SHP77 (cell line): ENCODE results near the gene BCL3.
"Not testable (repeated sequence)": the region's sequence is repeated elsewhere in the genome, so short reads cannot be mapped to it uniquely, and the experiment has no call there.

Source experiments
- DNase-seq, 2 experiments: peaks; one replicate each; lab custom pipeline; 2025; lab: John Stamatoyannopoulos, UW

The BCL3 gene

GRCh38 chr19:44759083-44759804 is 10.7 kb downstream of the BCL3 start:
- no peak for DNase-seq

DNA sequence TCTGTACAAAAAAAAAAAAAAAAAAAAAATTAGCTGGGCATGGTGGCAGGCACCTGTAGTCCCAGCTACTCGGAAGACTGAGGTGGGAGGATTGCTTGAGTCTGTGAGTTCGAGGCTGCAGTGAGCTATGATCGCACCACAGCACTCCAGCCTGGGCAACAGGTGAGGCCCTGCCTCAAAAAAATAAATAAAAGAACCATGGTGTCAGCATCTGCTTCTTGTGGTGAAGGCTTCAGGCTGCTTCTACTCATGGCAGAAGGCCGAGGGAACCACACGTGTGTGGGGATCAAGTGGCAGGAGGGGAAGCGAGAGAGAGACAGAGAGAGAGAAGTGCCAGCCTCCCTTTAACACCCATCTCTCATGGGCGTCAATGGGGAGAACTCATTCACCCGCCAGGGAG is 13.5 kb downstream of the BCL3 start:
- no peak for DNase-seq

- no peak for DNase-seq
Measured at GRCh38 chr19:44765033-44765948, 16.8 kb downstream of the BCL3 start.

DNA sequence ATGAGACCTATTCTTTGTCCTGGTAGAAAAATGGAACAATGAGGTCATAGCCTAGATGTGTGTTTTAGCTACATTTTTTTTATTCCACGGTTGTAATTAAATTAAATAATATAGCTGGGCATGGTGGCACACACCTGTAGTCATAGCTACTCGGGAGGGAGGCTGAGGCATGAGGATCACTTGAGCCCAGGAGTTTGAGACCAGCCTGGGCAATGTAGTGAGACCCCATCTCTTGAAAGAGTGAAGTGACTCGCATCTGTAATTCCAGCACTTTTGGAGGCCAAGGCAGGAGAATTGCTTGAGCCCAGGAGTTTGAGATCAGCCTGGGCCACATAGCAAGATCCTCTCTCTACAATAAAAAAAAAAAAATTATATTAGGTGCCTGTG is 17.4 kb downstream of the BCL3 start:
- no peak for DNase-seq

GRCh38 chr19:44767295-44768180 is 19.0 kb downstream of the BCL3 start:
- DNase-seq = no peak

- DNase-seq = peak; percentile 91 to 94
Measured at GRCh38 chr19:44770550-44771257, 22.2 kb downstream of the BCL3 start.

DNA sequence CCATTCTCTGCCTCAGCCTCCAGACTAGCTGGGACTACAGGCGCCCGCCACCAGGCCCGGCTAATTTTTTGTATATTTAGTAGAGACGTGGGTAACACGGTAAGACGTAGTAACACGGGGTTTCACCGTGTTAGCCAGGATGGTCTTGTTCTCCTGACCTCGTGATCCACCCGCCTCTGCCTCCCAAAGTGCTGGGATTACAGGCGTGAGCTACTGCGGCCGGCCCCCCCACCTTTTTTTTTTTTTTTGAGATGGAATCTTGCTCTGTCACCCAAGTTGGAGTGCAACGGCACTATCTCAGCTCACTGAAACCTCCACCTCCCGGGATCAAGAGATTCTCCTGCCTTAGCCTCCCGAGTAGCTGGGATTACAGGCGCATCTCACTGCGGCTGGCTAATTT is 23.6 kb downstream of the BCL3 start:
- not testable (repeated sequence) for DNase-seq

DNA sequence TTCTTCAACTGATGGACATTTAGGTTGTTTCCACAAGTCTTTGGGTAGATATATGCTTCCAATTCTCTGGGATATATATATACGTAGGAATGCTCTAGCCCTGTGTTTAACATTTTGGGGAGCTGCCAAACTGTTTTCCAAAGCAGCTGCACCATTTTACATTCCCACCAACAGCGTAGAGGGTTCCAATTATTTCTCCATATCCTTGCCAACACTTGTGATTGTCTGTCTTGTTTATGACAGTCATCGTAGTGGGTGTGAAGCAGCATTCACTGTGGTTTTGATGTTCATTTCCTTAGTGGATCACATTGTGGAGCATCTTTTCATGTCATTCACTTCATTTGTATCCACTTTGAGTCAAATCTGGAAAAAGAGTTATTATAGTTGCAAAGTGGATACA is 24.5 kb downstream of the BCL3 start:
- no peak for DNase-seq

- DNase-seq = no peak
Measured at GRCh38 chr19:44775676-44776240, 27.2 kb downstream of the BCL3 start.

DNA sequence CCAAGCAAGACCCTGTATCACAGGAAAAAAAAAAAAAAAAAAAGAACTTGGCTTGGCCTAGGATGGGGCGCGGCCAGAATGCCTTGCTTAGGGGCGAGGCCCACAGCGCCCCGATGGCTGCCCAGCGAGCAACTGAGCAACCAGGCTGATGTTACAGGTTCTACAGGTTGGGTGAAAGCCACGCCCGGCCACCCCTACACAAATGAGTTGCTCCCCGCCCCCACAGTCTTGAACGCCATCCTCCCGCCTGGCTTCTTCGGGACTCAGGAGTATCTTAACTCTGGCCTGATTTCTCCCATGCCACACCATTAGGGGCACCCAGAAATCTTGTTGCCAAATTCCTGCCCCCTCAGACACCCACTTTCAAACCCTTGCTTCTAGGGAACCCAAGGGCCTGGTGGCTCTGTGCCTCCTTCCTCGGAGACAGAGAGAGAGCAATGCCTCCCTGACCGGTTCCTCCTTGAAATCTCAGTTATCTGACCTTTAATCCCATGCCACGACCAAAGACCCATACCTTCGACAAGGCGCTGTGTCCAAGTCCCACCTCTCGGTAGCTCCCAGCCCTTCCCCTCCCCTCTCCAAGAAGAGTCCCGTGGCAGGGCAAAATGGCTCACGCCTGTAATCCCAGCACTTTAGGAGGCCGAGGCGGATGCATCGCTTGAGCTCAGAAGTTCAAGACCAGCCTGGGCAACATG is 28.0 kb downstream of the BCL3 start:
- no peak for DNase-seq

DNA sequence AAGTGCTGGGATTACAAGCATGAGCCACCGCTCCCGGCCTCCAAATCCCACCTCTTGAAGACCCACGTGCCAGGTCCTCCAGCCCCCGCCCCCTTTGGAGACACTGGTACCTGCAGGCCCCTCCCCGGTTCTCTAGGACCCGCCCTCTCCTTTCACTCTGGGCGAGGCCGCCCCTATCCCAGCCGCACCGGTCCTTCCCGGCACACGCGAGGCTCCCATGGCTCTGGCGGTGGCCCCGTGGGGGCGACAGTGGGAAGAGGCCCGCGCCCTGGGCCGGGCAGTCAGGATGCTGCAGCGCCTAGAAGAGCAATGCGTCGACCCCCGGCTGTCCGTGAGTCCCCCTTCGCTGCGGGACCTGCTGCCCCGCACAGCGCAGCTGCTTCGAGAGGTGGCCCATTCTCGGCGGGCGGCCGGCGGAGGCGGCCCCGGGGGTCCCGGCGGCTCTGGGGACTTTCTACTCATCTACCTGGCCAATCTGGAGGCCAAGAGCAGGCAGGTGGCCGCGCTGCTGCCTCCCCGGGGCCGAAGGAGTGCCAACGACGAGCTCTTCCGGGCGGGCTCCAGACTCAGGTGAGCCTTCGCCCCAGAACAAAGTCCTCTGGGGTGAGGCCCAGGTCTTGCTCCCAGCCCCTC is 29.3 kb downstream of the BCL3 start, which contains the start of gene CBLC:
Gene CBLC, plus strand, starts transcription at position 176 of the 633 bp plus-strand sequence. Its CDS starts 42 bp downstream, at position 218.
- no peak for DNase-seq

GRCh38 chr19:44779150-44779549 is 30.6 kb downstream of the BCL3 start:
- DNase-seq = no peak

DNA sequence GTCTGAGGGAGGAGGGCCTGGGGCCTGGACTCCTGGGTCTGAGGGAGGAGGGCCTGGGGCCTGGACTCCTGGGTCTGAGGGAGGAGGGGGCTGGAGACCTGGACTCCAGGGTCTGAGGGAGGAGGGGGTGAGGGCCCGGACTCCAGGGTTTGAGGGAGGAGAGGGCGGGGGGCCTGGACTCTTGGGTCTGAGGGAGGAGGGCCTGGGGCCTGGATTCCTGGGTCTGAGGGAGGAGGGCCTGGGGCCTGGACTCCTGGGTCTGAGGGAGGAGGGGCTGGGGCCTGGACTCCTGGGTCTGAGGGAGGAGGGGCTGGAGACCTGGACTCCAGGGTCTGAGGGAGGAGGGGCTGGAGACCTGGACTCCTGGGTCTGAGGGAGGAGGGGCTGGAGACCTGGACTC is 33.2 kb downstream of the BCL3 start:
- not testable (repeated sequence) for DNase-seq

- no peak for DNase-seq
Measured at GRCh38 chr19:44782729-44783128, 34.2 kb downstream of the BCL3 start.

GRCh38 chr19:44783545-44783944 is 35.0 kb downstream of the BCL3 start:
- DNase-seq = no peak

DNA sequence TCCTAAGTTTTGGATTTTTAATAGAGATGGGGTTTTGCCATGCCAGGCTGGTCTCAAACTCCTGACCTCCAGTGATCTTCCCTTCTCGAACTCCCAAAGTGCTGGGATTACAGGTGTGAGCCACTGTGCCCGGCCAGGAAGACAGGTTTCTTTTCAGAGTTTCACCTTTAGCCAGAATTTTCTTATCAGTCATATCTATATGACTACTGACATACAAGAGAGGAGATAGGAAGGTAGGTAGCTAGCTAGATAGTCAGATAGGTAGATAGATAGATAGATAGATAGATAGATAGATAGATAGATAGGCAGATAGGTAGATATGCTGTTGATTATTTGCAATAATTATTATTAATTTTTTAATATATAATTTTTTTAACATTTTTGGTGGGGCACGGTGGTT is 36.8 kb downstream of the BCL3 start:
- no peak for DNase-seq

- no peak for DNase-seq
Measured at GRCh38 chr19:44785993-44786392, 37.5 kb downstream of the BCL3 start.

GRCh38 chr19:44788971-44789370 is 40.5 kb downstream of the BCL3 start:
- no peak for DNase-seq

DNA sequence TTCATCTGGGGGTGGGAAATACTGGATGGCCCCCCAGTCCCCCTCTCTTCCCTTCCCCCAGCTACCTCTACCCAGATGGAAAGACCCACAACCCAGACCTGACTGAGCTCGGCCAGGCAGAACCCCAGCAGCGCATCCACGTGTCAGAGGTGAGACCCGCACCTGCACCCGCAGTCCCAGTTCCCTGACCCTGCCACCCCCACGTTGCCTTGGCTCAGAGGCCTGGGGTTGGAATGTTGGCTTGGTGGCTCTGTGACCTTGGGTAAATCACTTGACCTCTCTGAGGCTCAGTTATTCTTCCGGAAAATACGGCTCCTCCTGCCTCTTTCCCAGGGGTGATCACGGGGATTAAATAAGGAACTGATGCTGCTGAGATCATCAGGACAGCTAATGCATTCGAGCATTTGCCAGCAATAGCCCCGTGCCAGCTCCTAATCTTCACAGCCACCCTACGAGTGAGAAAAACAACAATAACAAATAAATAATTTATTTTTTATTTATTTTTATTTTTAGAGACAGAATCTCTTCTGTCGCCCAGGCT is 41.5 kb downstream of the BCL3 start:
- DNase-seq = no peak

DNA sequence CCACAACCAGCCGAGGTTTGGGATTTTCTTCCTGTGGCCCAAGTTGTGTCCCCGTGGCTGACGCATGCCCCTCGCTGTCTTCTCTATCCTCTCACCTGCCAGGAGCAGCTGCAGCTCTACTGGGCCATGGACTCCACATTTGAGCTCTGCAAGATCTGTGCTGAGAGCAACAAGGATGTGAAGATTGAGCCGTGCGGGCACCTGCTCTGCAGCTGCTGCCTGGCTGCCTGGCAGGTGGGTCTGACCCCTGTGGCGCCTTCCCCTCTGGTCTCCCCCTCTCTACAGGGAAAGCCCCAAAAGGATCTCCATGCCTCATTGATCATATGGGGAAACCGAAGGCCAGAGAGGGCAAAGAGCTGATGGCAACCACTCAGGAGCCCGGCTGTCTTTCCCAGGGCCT is 43.8 kb downstream of the BCL3 start:
- peak; percentile 78 to 91 for DNase-seq
